Fibroblast of villous mesenchyme (primary cell): ENCODE measurements around the gene PKP3. TPM values are rescaled to one million over a fixed set of nuclear protein-coding genes. Genes with fewer than 3 reads are reported as not detected.

Source experiments
- DNase-seq: peaks from one replicate; pipeline ENCODE4 v3.0.0-alpha.2; 2010; ENCODE audit warnings: low read depth
- H3K4me3 ChIP-seq: 2 replicates; pipeline ENCODE4 v1.5.1; 2011; ENCODE audit warnings: low read depth, mild to moderate bottlenecking, low read length
- total RNA-seq: library from RNA; depleted of rRNA; stranded (reverse); fragments of >200 nt; gene quantifications from 2 replicates; pipeline ENCODE4 v1.2.3, GENCODE V29; 2012
- TF ChIP-seq, protein P1 (sequence below): IDR thresholded peaks from 2 replicates; pipeline ENCODE4 v1.5.1; 2012; ENCODE audit warnings: low read depth, mild to moderate bottlenecking, low read length; ENCODE audit not compliant: insufficient read depth

Gene PKP3
- total RNA-seq, 1 donor, result 2.2 TPM

DNA sequence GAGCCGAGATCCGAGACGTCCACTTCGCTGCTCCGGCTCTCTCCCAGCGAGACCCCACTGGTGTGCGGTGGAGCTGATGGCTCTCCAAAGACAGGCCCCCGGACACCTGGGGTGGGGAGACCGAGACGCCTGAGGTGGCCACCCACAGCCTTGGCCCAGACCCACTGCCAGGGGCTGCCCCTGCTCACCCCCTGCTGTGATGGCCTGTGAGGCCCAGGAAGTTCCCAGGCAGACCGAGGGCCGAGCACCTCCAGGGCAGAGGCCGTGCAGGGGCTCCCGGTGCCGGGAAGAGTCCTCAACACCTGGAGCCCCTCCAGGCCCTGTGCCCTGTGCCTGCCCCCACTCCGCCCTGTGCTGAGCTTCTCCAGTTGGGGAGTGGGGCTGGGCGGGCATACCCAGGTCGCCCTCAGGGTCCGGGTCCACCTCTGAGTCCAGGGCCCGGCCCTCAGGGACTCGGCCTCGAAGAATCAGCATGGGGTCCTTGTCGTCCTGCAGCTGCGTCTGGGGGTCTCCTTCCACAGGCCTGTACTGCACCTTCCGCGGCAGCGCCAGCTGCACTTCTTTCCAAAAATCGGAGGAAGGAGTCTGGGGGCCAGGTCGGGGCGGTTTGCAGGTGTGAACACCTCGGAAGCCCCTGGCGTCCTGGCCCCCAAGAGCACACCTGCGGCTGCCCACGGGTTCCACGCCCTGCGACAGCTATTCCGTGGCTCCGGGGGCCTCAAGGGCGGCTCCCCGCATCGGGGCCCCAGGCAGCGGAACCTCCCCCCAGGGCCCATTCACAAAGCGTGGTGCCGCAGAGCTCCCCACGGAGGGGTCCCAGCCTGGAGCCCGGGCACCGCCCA, 12.2 kb downstream of the PKP3 start:
- DNase-seq, result no peak
- TF ChIP-seq, protein P1, sequence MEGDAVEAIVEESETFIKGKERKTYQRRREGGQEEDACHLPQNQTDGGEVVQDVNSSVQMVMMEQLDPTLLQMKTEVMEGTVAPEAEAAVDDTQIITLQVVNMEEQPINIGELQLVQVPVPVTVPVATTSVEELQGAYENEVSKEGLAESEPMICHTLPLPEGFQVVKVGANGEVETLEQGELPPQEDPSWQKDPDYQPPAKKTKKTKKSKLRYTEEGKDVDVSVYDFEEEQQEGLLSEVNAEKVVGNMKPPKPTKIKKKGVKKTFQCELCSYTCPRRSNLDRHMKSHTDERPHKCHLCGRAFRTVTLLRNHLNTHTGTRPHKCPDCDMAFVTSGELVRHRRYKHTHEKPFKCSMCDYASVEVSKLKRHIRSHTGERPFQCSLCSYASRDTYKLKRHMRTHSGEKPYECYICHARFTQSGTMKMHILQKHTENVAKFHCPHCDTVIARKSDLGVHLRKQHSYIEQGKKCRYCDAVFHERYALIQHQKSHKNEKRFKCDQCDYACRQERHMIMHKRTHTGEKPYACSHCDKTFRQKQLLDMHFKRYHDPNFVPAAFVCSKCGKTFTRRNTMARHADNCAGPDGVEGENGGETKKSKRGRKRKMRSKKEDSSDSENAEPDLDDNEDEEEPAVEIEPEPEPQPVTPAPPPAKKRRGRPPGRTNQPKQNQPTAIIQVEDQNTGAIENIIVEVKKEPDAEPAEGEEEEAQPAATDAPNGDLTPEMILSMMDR, result no peak
- peak overlapping the region; percentile 62 for H3K4me3 ChIP-seq

GRCh38 chr11:406796-407650, 13.0 kb downstream of the PKP3 start:
- TF ChIP-seq, protein P1, result peak; percentile 17
- DNase-seq, result peak; percentile 87

GRCh38 chr11:407651-408123, 13.7 kb downstream of the PKP3 start:
- H3K4me3 ChIP-seq, result no peak overlapping the region
- DNase-seq, result no peak
- TF ChIP-seq, protein P1, result no peak

More at GRCh38 chr11:406796-407650, 13.0 kb downstream of the PKP3 start:
- H3K4me3 ChIP-seq, result peak overlapping the region; percentile 62

DNA sequence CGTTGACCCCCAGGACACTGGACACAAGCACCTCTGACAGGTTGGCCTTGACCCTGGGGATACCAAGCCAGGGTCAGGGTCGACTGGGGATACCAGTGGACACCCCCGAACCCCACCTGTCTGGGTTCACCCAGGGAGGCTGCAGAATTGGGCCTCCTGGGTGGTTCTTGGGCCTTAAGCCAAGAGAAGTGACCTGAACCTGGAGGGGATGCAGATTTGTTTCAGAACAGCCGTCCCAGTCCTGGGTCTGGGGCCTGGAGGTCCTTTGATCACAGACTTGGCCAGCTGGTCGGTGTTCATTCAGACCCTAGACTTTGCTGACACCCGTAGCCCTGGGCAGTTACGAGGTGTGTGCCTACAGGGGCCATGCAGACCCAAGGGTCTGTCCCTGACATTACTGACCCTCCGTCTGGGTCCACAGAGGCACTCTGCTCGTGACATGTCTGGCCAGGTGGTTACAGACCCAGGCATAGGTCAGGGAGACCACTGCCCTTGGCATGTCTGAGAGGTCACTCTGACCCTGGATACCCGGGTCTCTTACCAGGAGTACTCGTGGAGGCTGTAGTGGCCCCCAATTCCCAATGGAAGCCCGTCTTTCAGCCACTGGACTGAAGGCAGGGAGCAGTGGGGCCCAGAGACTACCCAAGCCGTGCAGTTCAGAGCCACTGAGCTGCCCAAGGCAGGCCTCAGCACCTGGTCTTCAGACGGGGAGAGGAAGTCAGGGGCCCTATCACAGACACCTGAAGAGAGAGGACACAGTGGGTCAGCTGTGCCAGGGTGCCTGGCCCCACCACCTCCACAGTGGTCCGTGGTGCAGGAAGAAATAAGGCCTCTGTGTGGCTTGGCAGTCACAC, 14.4 kb downstream of the PKP3 start:
- no peak for DNase-seq
- no peak overlapping the region for H3K4me3 ChIP-seq
- TF ChIP-seq, protein P1, result no peak

DNA sequence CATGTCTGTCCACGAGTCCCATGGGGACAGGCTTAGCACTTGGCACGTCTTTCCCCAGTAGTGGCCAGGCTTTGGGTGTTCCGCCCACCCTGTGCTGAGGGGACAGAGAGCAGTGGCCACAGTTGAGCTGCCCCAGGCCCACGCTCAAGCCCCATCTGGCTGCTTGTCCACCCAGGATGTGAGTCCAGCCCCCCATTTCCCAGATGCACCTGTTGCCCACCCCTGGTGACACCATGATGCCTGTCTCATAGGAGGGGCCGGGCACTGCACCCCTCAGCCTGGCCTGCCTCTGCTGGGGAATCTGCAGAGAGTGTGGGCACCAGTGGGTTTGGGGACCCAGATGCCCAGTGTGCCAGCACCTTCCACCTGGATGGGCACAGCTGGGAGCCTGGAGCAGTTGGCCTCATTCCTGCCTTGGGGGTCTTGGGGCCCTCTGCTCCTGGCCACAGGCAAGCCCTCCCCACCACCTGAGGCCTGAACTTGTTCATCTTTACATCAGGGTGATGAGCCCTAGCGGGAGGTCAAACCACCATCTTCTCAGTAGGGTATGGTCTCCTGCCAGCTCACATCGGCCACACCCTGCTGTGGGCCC, 15.1 kb downstream of the PKP3 start:
- no peak for DNase-seq
- TF ChIP-seq, protein P1, result no peak
- H3K4me3 ChIP-seq, result no peak overlapping the region
